NT2/D1 (cell line): ENCODE data around the gene SLC35E2B.
"Not testable (repeated sequence)": the region's sequence is repeated elsewhere in the genome, so short reads cannot be mapped to it uniquely, and the experiment has no call there.

ENCODE experiments used
- YY1 ChIP-seq: IDR thresholded peaks from 2 replicates; pipeline ENCODE4 v1.6.1; 2011; ENCODE audit not compliant: insufficient read length, insufficient read depth
- ZNF274 ChIP-seq: IDR thresholded peaks from 2 replicates; pipeline ENCODE4 v1.6.1; 2011; ENCODE audit warnings: mild to moderate bottlenecking, low read depth, low read length

DNA sequence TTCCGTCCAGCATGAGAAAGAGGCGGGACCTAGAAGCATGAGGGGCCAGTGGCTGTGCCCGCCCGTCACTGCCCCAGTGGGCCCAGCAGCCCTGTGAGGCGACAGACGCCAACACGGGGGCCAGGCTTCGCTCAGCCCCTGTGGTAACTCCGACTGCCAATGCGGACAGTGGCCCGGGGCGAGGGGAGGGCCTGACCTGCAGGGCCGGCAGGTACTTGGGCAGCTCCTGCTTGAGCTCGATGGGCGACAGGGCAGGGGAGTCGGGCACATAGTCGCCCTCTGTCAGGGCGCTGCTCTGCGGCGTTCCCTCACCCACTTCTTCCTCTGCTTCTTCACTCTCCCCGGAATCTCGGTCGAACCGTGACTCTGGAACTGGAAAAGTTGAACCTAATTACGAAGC lies 52.5 kb downstream of the SLC35E2B start:
- not testable (repeated sequence) for TF ChIP-seq ZNF274, YY1
